SHP77 (cell line): ENCODE results near the gene CST5.
"Not testable (repeated sequence)": the region's sequence is repeated elsewhere in the genome, so short reads cannot be mapped to it uniquely, and the experiment has no call there.

Experiments
- DNase-seq, 2 experiments: peaks; one replicate each; lab custom pipeline; 2025; lab: John Stamatoyannopoulos, UW

Gene CST5

GRCh38 chr20:23841693-23842092 is 37.9 kb downstream of the CST5 start:
- no peak for DNase-seq

GRCh38 chr20:23835716-23836115 is 43.8 kb downstream of the CST5 start:
- no peak for DNase-seq

DNA sequence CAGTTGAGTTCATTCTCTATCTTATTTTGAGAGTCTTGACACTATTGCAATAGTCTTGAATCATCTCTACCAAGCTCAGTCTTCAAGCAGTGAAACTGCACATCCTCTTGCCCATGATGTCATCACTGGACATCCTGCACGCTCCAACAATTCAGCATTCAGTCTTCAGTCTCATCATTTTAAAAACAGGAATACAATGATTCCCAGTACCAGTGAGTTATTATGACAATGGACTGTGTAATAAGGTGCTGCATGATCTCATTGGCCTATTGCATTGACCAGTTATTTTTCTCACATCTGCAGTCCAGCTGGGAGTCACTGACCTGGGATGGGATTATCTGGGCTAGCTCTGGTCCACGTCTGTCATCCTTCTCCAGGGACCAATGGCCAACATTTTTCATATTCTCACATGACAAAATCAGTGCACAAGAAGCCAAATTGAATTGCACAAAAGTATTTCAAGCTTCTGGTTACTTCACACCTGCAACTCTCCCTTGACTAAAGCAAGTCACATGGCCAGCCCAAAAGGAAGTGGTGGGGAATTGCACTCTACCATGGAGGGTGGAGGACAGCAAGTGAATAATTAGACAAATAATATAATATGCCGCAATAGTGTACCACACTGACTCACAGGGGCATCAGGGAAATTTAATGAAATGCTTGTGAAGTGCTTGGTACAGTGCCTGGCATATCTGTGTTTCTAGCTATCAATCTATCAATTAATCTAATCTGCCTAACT is 46.6 kb downstream of the CST5 start:
- no peak for DNase-seq

- not testable (repeated sequence) for DNase-seq
These were observed 47.6 kb downstream of the CST5 start for GRCh38 chr20:23831961-23832360.

DNA sequence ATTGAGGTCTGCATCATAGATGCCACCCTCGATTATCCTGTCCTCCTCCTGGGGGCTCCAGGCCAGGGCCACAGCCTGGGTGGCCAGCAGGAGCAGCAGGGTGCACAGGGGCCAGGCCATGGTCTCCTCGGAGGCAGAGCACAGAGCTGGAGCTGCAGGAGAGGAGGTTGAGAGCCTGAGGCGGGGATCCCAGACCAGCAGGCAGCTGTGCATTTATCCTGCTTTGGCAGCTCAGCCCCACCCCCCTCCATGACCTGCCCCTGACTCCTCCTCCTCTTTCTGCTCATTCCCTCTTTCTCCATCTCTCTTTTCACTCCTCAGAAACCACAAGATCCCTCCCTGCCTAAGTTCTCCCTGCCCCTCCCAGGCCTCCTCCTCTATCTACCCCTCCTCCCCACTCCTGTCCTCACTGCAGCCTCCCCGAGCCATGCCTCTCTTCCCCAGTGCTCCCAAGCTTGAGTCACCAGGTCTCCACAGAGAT is 53.0 kb downstream of the CST5 start, which contains the start of gene CST2:
Gene CST2 (minus strand): TSS at position 189 of the 481 bp plus-strand sequence. CDS start 69 bp downstream, at position 120.
- DNase-seq: no peak
